Stimulated activated CD4-positive, alpha-beta T cell treated with anti-CD3 and anti-CD28 coated beads, Interleukin-1b, Interleukin-23, amount 100 ng/mL, for 48 hours (primary cell): Measurements from ENCODE around the gene CEBPZ.
"Not testable (repeated sequence)": the region's sequence is repeated elsewhere in the genome, so short reads cannot be mapped to it uniquely, and the experiment has no call there.

Experiments used
- DNase-seq: peaks from one replicate; pipeline ENCODE4 v3.0.0-alpha.2; 2020

The CEBPZ gene

GRCh38 chr2:37219046-37219445 is 12.3 kb downstream of the CEBPZ start:
- no peak for DNase-seq

GRCh38 chr2:37215250-37215649 is 16.1 kb downstream of the CEBPZ start:
- no peak for DNase-seq

- no peak for DNase-seq
Measured at GRCh38 chr2:37211939-37212338, 19.5 kb downstream of the CEBPZ start.

GRCh38 chr2:37211212-37211611 is 20.2 kb downstream of the CEBPZ start:
- no peak for DNase-seq

GRCh38 chr2:37206760-37207159 is 24.6 kb downstream of the CEBPZ start:
- not testable (repeated sequence) for DNase-seq

GRCh38 chr2:37205689-37206341 is 25.6 kb downstream of the CEBPZ start:
- DNase-seq: no peak

GRCh38 chr2:37205071-37205661 is 26.2 kb downstream of the CEBPZ start:
- not testable (repeated sequence) for DNase-seq

- no peak for DNase-seq
Measured at GRCh38 chr2:37203708-37204107, 27.7 kb downstream of the CEBPZ start.

GRCh38 chr2:37201766-37202165 is 29.6 kb downstream of the CEBPZ start:
- peak; percentile 30 for DNase-seq

GRCh38 chr2:37201208-37201607 is 30.2 kb downstream of the CEBPZ start:
- DNase-seq: no peak

GRCh38 chr2:37198681-37199065 is 32.7 kb downstream of the CEBPZ start:
- DNase-seq: no peak

- peak; percentile 88 for DNase-seq
Measured at GRCh38 chr2:37196320-37197195, 34.8 kb downstream of the CEBPZ start, which contains the start of gene CEBPZOS. Gene CEBPZOS, plus strand, starts transcription at chr2:37196496. Its CDS starts 3,209 bp downstream, at chr2:37199705.

- DNase-seq: not testable (repeated sequence)
Measured at GRCh38 chr2:37195862-37196319, 35.5 kb downstream of the CEBPZ start.

GRCh38 chr2:37192551-37192950 is 38.8 kb downstream of the CEBPZ start:
- DNase-seq: no peak

- no peak for DNase-seq
Measured at GRCh38 chr2:37191747-37192146, 39.6 kb downstream of the CEBPZ start.

GRCh38 chr2:37191253-37191652 is 40.1 kb downstream of the CEBPZ start:
- DNase-seq: no peak

GRCh38 chr2:37190290-37190689 is 41.1 kb downstream of the CEBPZ start:
- DNase-seq: no peak

GRCh38 chr2:37189452-37190153 is 41.8 kb downstream of the CEBPZ start:
- DNase-seq: no peak

GRCh38 chr2:37188570-37188969 is 42.8 kb downstream of the CEBPZ start, which contains the start of gene SULT6B1:
Gene SULT6B1, minus strand, starts transcription at chr2:37188670. Its CDS starts 30 bp downstream, at chr2:37188640.
- DNase-seq: no peak

GRCh38 chr2:37181726-37182684 is 49.4 kb downstream of the CEBPZ start:
- DNase-seq: no peak

GRCh38 chr2:37180640-37181039 is 50.8 kb downstream of the CEBPZ start:
- DNase-seq: no peak
